Activated CD4-positive, alpha-beta T cell treated with anti-CD3 and anti-CD28 coated beads, Interleukin-10, Interleukin-2, amounts not matched to agents 100 ng/mL and 50 ng/mL, durations not matched to agents 16 hours and 8 hours (primary cell): ENCODE results near the gene RPAP3.
A peak's percentile ranks its signal among the peaks of the same experiment; 100 is the strongest.
"Not testable (repeated sequence)": the region's sequence is repeated elsewhere in the genome, so short reads cannot be mapped to it uniquely, and the experiment has no call there.

Experiments
- DNase-seq: peaks from one replicate; pipeline ENCODE4 v3.0.0-alpha.2; 2020

The RPAP3 gene

GRCh38 chr12:47717443-47718193 lies 11.8 kb upstream of the RPAP3 start:
- peak; percentile 53 for DNase-seq

- no peak for DNase-seq
Observed at GRCh38 chr12:47717046-47717442, 11.2 kb upstream of the RPAP3 start.

GRCh38 chr12:47715877-47716548 lies 10.2 kb upstream of the RPAP3 start:
- DNase-seq: no peak

GRCh38 chr12:47715393-47715876 lies 9.6 kb upstream of the RPAP3 start:
- peak; percentile 81 for DNase-seq

GRCh38 chr12:47714826-47715386 lies 9.1 kb upstream of the RPAP3 start:
- DNase-seq: no peak

GRCh38 chr12:47712171-47712570 lies 6.3 kb upstream of the RPAP3 start:
- DNase-seq: no peak

GRCh38 chr12:47711448-47711847 lies 5.6 kb upstream of the RPAP3 start:
- DNase-seq: no peak

GRCh38 chr12:47710278-47710677 lies 4.4 kb upstream of the RPAP3 start:
- DNase-seq: no peak

GRCh38 chr12:47709671-47710070 lies 3.8 kb upstream of the RPAP3 start:
- DNase-seq: no peak

- peak; percentile 8 for DNase-seq
Observed at GRCh38 chr12:47709237-47709636, 3.4 kb upstream of the RPAP3 start.

GRCh38 chr12:47707905-47708543 lies 2.2 kb upstream of the RPAP3 start:
- peak; percentile 22 for DNase-seq

- no peak for DNase-seq
Observed at GRCh38 chr12:47707355-47707754, 1.5 kb upstream of the RPAP3 start.

GRCh38 chr12:47705229-47705565 lies 633 bp downstream of the RPAP3 start:
- DNase-seq: no peak

GRCh38 chr12:47704719-47705118 lies 1.1 kb downstream of the RPAP3 start:
- DNase-seq: no peak

GRCh38 chr12:47700263-47700662 lies 5.6 kb downstream of the RPAP3 start:
- DNase-seq: no peak

GRCh38 chr12:47698631-47699030 lies 7.2 kb downstream of the RPAP3 start:
- no peak for DNase-seq

GRCh38 chr12:47698055-47698454 lies 7.8 kb downstream of the RPAP3 start:
- no peak for DNase-seq

GRCh38 chr12:47689215-47689614 lies 16.6 kb downstream of the RPAP3 start:
- DNase-seq: no peak

- no peak for DNase-seq
Observed at GRCh38 chr12:47687636-47688035, 18.2 kb downstream of the RPAP3 start.

- peak; percentile 33 for DNase-seq
Observed at GRCh38 chr12:47686645-47687240, 19.1 kb downstream of the RPAP3 start.

- no peak for DNase-seq
Observed at GRCh38 chr12:47679785-47680184, 26.0 kb downstream of the RPAP3 start.

GRCh38 chr12:47672068-47672467 lies 33.8 kb downstream of the RPAP3 start:
- DNase-seq: peak; percentile 7

- not testable (repeated sequence) for DNase-seq
Observed at GRCh38 chr12:47667935-47668334, 37.9 kb downstream of the RPAP3 start.
